ENCODE measurements around the gene EP300. TPM values are rescaled to one million over a fixed set of nuclear protein-coding genes. Genes with fewer than 3 reads are reported as not detected.
"Not testable (repeated sequence)": the region's sequence is repeated elsewhere in the genome, so short reads cannot be mapped to it uniquely, and the experiment has no call there.

The EP300 gene
- total and polyA plus RNA-seq, 2 experiments from 2014 or later, result 28.8 to 53.8 TPM

- Histone ChIP-seq H3K9me2 (replicated peaks; ENCODE audit: insufficient read depth) (no peaks in the 10 kb centered on the region), H3K4me3 (no peak overlapping the region), H3K79me2 (no peaks in the 10 kb centered on the region), H3K4me1 (ENCODE audit: insufficient read depth) (peaks cover 7% of the 10 kb centered on the region), H4K20me1 (ENCODE audit: insufficient read depth, poor library complexity, severe bottlenecking) (no peaks in the 10 kb centered on the region), H3K27ac (no peak overlapping the region), H3K36me3 (replicated peaks; ENCODE audit: insufficient read depth, low read depth) (no peaks in the 10 kb centered on the region), H3K9me3 (ENCODE audit: low read depth) (no peaks in the 10 kb centered on the region), H3K4me2 (no peak overlapping the region), H2AFZ (no peak overlapping the region), H3K27me3 (no peaks in the 10 kb centered on the region)
- no peak for TF ChIP-seq EZH2 (IDR thresholded peaks at IDR 0.05; ENCODE audit: borderline replicate concordance)
- no peak for TF ChIP-seq CTCF (IDR thresholded peaks at IDR 0.05; ENCODE audit: poor library complexity)
- no peak for TF ChIP-seq EZH2phosphoT487 (IDR thresholded peaks at IDR 0.05; ENCODE audit: low read depth, severe bottlenecking, unreplicated experiment)
- no peak for DNase-seq (ENCODE audit: low spot score)
These were observed 35.3 kb upstream of the EP300 start for GRCh38 chr22:41057076-41057475.

DNA sequence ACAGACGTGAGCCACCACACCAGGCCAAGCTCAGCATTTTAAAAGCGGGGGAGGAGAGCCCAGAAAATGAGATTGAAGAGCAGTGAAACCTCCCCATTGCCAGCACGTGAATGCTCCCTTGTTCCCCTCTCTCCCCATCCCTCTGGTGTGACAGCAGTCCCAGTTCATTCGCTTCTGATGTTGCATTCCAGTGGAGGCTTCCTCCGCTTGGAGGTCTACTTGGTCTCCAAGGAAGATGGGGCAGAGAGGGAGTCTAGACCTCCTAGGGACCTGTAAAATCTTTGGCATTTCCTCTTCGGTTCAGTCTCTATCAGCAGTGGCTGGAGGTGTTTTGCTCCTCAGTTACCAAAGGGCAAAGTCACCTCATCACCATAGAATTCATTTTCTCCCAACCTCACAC is 30.2 kb upstream of the EP300 start:
- Histone ChIP-seq H3K27me3 (no peaks in the 10 kb centered on the region), H3K4me1 (ENCODE audit: insufficient read depth) (no peaks in the 10 kb centered on the region), H3K9me2 (replicated peaks; ENCODE audit: insufficient read depth) (no peaks in the 10 kb centered on the region), H3K79me2 (no peaks in the 10 kb centered on the region), H3K36me3 (replicated peaks; ENCODE audit: insufficient read depth, low read depth) (no peaks in the 10 kb centered on the region), H4K20me1 (ENCODE audit: insufficient read depth, poor library complexity, severe bottlenecking) (no peaks in the 10 kb centered on the region), H2AFZ (no peak overlapping the region), H3K4me2 (no peak overlapping the region), H3K4me3 (no peak overlapping the region), H3K27ac (no peak overlapping the region), H3K9me3 (ENCODE audit: low read depth) (no peaks in the 10 kb centered on the region)
- no peak for DNase-seq (ENCODE audit: low spot score)
- 68% methylated on average over 6 of the region's 6 CpGs for WGBS (ENCODE audit: low lambda C conversion rate, missing lambda C conversion rate)
- no peak for TF ChIP-seq EZH2phosphoT487 (IDR thresholded peaks at IDR 0.05; ENCODE audit: low read depth, severe bottlenecking, unreplicated experiment)
- TF ChIP-seq CTCF (IDR thresholded peaks at IDR 0.05; ENCODE audit: poor library complexity), result no peak
- TF ChIP-seq EZH2 (IDR thresholded peaks at IDR 0.05; ENCODE audit: borderline replicate concordance), result no peak

GRCh38 chr22:41064326-41064725 is 28.1 kb upstream of the EP300 start:
- not testable (repeated sequence) for H2AFZ ChIP-seq; H3K79me2 ChIP-seq; H3K9me2 ChIP-seq (replicated peaks; ENCODE audit: insufficient read depth); H3K4me3 ChIP-seq; H4K20me1 ChIP-seq (ENCODE audit: insufficient read depth, poor library complexity, severe bottlenecking); H3K27ac ChIP-seq; DNase-seq (ENCODE audit: low spot score); H3K36me3 ChIP-seq (replicated peaks; ENCODE audit: insufficient read depth, low read depth); H3K4me2 ChIP-seq; H3K4me1 ChIP-seq (ENCODE audit: insufficient read depth); H3K27me3 ChIP-seq; H3K9me3 ChIP-seq (ENCODE audit: low read depth)
- WGBS (ENCODE audit: low lambda C conversion rate, missing lambda C conversion rate), result 98% methylated on average over 14 of the region's 15 CpGs

GRCh38 chr22:41066341-41066740 is 26.1 kb upstream of the EP300 start:
- H3K9me2 ChIP-seq (replicated peaks; ENCODE audit: insufficient read depth); H3K36me3 ChIP-seq (replicated peaks; ENCODE audit: insufficient read depth, low read depth); H3K9me3 ChIP-seq (ENCODE audit: low read depth); H3K27ac ChIP-seq; H3K27me3 ChIP-seq; H3K4me3 ChIP-seq; H3K4me1 ChIP-seq (ENCODE audit: insufficient read depth); H3K79me2 ChIP-seq; H2AFZ ChIP-seq; H4K20me1 ChIP-seq (ENCODE audit: insufficient read depth, poor library complexity, severe bottlenecking); H3K4me2 ChIP-seq; DNase-seq (ENCODE audit: low spot score): not testable (repeated sequence)
- WGBS (ENCODE audit: low lambda C conversion rate, missing lambda C conversion rate), result 93% methylated on average over 8 of the region's 8 CpGs

- not testable (repeated sequence) for H2AFZ ChIP-seq; H3K4me3 ChIP-seq; H3K36me3 ChIP-seq (replicated peaks; ENCODE audit: insufficient read depth, low read depth); DNase-seq (ENCODE audit: low spot score); H3K9me2 ChIP-seq (replicated peaks; ENCODE audit: insufficient read depth); H3K4me1 ChIP-seq (ENCODE audit: insufficient read depth); H3K27ac ChIP-seq; H3K27me3 ChIP-seq; H3K4me2 ChIP-seq; H4K20me1 ChIP-seq (ENCODE audit: insufficient read depth, poor library complexity, severe bottlenecking); H3K9me3 ChIP-seq (ENCODE audit: low read depth); H3K79me2 ChIP-seq
- 92% methylated on average over 10 of the region's 10 CpGs for WGBS (ENCODE audit: low lambda C conversion rate, missing lambda C conversion rate)
These were observed 24.4 kb upstream of the EP300 start for GRCh38 chr22:41067968-41068367.

Data from hepatocyte (in vitro differentiated cells).